A549 treated with CORT108297 at 1 μM for 4 hours (cell line): ENCODE results near the gene PCDHB9. TPM values are rescaled to one million over a fixed set of nuclear protein-coding genes. Genes with fewer than 3 reads are reported as not detected.

Experiments
- total RNA-seq: library from RNA; stranded (reverse); fragments of 200-300 nt; extraction: Qiagen RNA extraction; gene quantifications from 5 replicates; pipeline ENCODE4 v1.2.3, GENCODE V29; 2022

Gene PCDHB9
- 0.02 to 0.09 TPM (median 0.06 TPM) in 4 of 5 replicates, not detected in the other for total RNA-seq

GRCh38 chr5:141186897-141187512, at the start of gene PCDHB9:
TSS of gene PCDHB9 (plus strand) at chr5:141187161. CDS start at chr5:141187319, 158 bp downstream.

GRCh38 chr5:141149812-141150211, 37.1 kb upstream of the PCDHB9 start, which contains the start of gene PCDHB6:
TSS of gene PCDHB6 (plus strand) at chr5:141150057. CDS start at chr5:141150258, 201 bp downstream.

GRCh38 chr5:141172381-141173204, 14.4 kb upstream of the PCDHB9 start, which contains the start of gene PCDHB7:
TSS of gene PCDHB7 (plus strand) at chr5:141172644. CDS start at chr5:141172836, 192 bp downstream.

GRCh38 chr5:141177577-141178191, 9.3 kb upstream of the PCDHB9 start, which contains the start of gene PCDHB8:
TSS of gene PCDHB8 (plus strand) at chr5:141177790. CDS start at chr5:141178035, 245 bp downstream.

GRCh38 chr5:141182248-141182647, 4.7 kb upstream of the PCDHB9 start, which contains the start of gene PCDHB16:
TSS of gene PCDHB16 (plus strand) at chr5:141182387. CDS start at chr5:141182560, 173 bp downstream.

GRCh38 chr5:141192110-141192725, 5.3 kb downstream of the PCDHB9 start, which contains the start of gene PCDHB10:
TSS of gene PCDHB10 (plus strand) at chr5:141192353. CDS start at chr5:141192553, 200 bp downstream.

GRCh38 chr5:141199359-141200235, 12.6 kb downstream of the PCDHB9 start, which contains the start of gene PCDHB11:
TSS of gene PCDHB11 (plus strand) at chr5:141199627. CDS start at chr5:141199775, 148 bp downstream.

GRCh38 chr5:141208478-141208877, 21.5 kb downstream of the PCDHB9 start, which contains the start of gene PCDHB12:
TSS of gene PCDHB12 (plus strand) at chr5:141208719. CDS start at chr5:141208908, 189 bp downstream.

GRCh38 chr5:141213656-141214339, 26.8 kb downstream of the PCDHB9 start, which contains the start of gene PCDHB13:
TSS of gene PCDHB13 (plus strand) at chr5:141213919. CDS start at chr5:141214124, 205 bp downstream.

GRCh38 chr5:141223112-141223783, 36.3 kb downstream of the PCDHB9 start, which contains the start of gene PCDHB14:
TSS of gene PCDHB14 (plus strand) at chr5:141223343. CDS start at chr5:141223506, 163 bp downstream.

Other genes with a start within 250 kb of the PCDHB9 start
- 2.9 to 3.6 TPM (median 3.2 TPM) in 5 replicates for gene PCDHAC2, start 220.7 kb upstream of the PCDHB9 start, total RNA-seq
- gene PCDHB1, start 135.8 kb upstream of the PCDHB9 start, total RNA-seq: not detected in 5 replicates
- 3.1 to 6.7 TPM (median 3.8 TPM) in 5 replicates for gene PCDHB2, start 92.5 kb upstream of the PCDHB9 start, total RNA-seq
- gene PCDHB3, start 86.7 kb upstream of the PCDHB9 start, total RNA-seq: 0.06 to 1.8 TPM (median 0.06 TPM) in 3 of 5 replicates, not detected in the others
- gene PCDHB4, start 65.3 kb upstream of the PCDHB9 start, total RNA-seq: 0.06 to 0.12 TPM (median 0.07 TPM) in 4 of 5 replicates, not detected in the other
- 1.2 to 1.8 TPM (median 1.6 TPM) in 5 replicates for gene PCDHB5, start 52.0 kb upstream of the PCDHB9 start, total RNA-seq
- gene PCDHB6, start 37.1 kb upstream of the PCDHB9 start, total RNA-seq: 0.91 to 1.2 TPM (median 1.1 TPM) in 5 replicates
- 0.03 TPM in 1 of 5 replicates, not detected in the others for gene PCDHB7, start 14.5 kb upstream of the PCDHB9 start, total RNA-seq
- 0.29 to 0.41 TPM (median 0.32 TPM) in 5 replicates for gene PCDHB8, start 9.4 kb upstream of the PCDHB9 start, total RNA-seq
- gene PCDHB16, start 4.8 kb upstream of the PCDHB9 start, total RNA-seq: 0.06 to 0.10 TPM (median 0.06 TPM) in 5 replicates
- gene PCDHB10, start 5.2 kb downstream of the PCDHB9 start, total RNA-seq: 0.02 to 0.03 TPM in 2 of 5 replicates, not detected in the others
- 0.05 to 0.11 TPM (median 0.07 TPM) in 5 replicates for gene PCDHB11, start 12.5 kb downstream of the PCDHB9 start, total RNA-seq
- 0.03 to 0.04 TPM in 2 of 5 replicates, not detected in the others for gene PCDHB12, start 21.6 kb downstream of the PCDHB9 start, total RNA-seq
- gene PCDHB13, start 26.8 kb downstream of the PCDHB9 start, total RNA-seq: 0.03 to 0.10 TPM (median 0.05 TPM) in 5 replicates
- gene PCDHB14, start 36.2 kb downstream of the PCDHB9 start, total RNA-seq: 0.05 to 0.16 TPM (median 0.07 TPM) in 5 replicates
- 0.02 to 0.07 TPM (median 0.06 TPM) in 3 of 5 replicates, not detected in the others for gene PCDHB15, start 58.2 kb downstream of the PCDHB9 start, total RNA-seq
- 0.05 TPM in 1 of 5 replicates, not detected in the others for gene SLC25A2, start 116.9 kb downstream of the PCDHB9 start, total RNA-seq
- 61.5 to 85.8 TPM (median 70.6 TPM) in 5 replicates for gene TAF7, start 133.6 kb downstream of the PCDHB9 start, total RNA-seq
- gene PCDHGA1, start 143.4 kb downstream of the PCDHB9 start, total RNA-seq: 0.30 to 0.39 TPM (median 0.37 TPM) in 5 replicates
- 0.55 to 0.78 TPM (median 0.63 TPM) in 5 replicates for gene PCDHGA2, start 151.6 kb downstream of the PCDHB9 start, total RNA-seq
- gene PCDHGA3, start 156.7 kb downstream of the PCDHB9 start, total RNA-seq: 0.04 to 0.07 TPM in 2 of 5 replicates, not detected in the others
- 1.3 to 2.0 TPM (median 1.8 TPM) in 5 replicates for gene PCDHGB1, start 162.9 kb downstream of the PCDHB9 start, total RNA-seq
- gene PCDHGA4, start 167.9 kb downstream of the PCDHB9 start, total RNA-seq: 0.07 to 0.17 TPM (median 0.16 TPM) in 5 replicates
- gene PCDHGB2, start 172.8 kb downstream of the PCDHB9 start, total RNA-seq: 0.06 to 0.12 TPM (median 0.08 TPM) in 5 replicates
- 0.07 to 0.24 TPM (median 0.15 TPM) in 5 replicates for gene PCDHGA5, start 177.0 kb downstream of the PCDHB9 start, total RNA-seq
- 0.17 to 0.33 TPM (median 0.24 TPM) in 5 replicates for gene PCDHGB3, start 183.1 kb downstream of the PCDHB9 start, total RNA-seq
- 0.13 to 0.27 TPM (median 0.22 TPM) in 5 replicates for gene PCDHGA6, start 186.7 kb downstream of the PCDHB9 start, total RNA-seq
- 0.82 to 1.0 TPM (median 0.97 TPM) in 5 replicates for gene PCDHGA7, start 195.6 kb downstream of the PCDHB9 start, total RNA-seq
- 0.70 to 1.0 TPM (median 0.98 TPM) in 5 replicates for gene PCDHGB4, start 200.5 kb downstream of the PCDHB9 start, total RNA-seq
- 0.02 to 0.08 TPM (median 0.03 TPM) in 5 replicates for gene PCDHGA8, start 205.5 kb downstream of the PCDHB9 start, total RNA-seq
- 2.1 to 2.6 TPM (median 2.4 TPM) in 5 replicates for gene PCDHGB5, start 210.8 kb downstream of the PCDHB9 start, total RNA-seq
- 0.02 to 0.09 TPM (median 0.05 TPM) in 4 of 5 replicates, not detected in the other for gene PCDHGA9, start 215.6 kb downstream of the PCDHB9 start, total RNA-seq
- gene PCDHGB6, start 220.9 kb downstream of the PCDHB9 start, total RNA-seq: 0.03 to 0.14 TPM (median 0.09 TPM) in 5 replicates
- gene PCDHGA10, start 225.8 kb downstream of the PCDHB9 start, total RNA-seq: 0.01 to 0.02 TPM (median 0.02 TPM) in 3 of 5 replicates, not detected in the others
- 0.03 to 0.08 TPM (median 0.06 TPM) in 4 of 5 replicates, not detected in the other for gene PCDHGB7, start 230.5 kb downstream of the PCDHB9 start, total RNA-seq
- 0.02 to 0.03 TPM (median 0.02 TPM) in 4 of 5 replicates, not detected in the other for gene PCDHGA11, start 233.9 kb downstream of the PCDHB9 start, total RNA-seq
- 0.02 to 0.03 TPM in 2 of 5 replicates, not detected in the others for gene PCDHGA12, start 243.3 kb downstream of the PCDHB9 start, total RNA-seq